LoVo (cell line): ENCODE results near the gene COBL.

Experiments
- DNase-seq: peaks from one replicate; pipeline ENCODE4 v3.0.0-alpha.2; 2016; ENCODE audit warnings: low spot score

Gene COBL

GRCh38 chr7:51021906-51022570, 294.6 kb downstream of the COBL start:
- DNase-seq: no peak

- DNase-seq: no peak
These were observed 295.7 kb downstream of the COBL start for GRCh38 chr7:51020944-51021343.

- no peak for DNase-seq
These were observed 296.4 kb downstream of the COBL start for GRCh38 chr7:51019891-51020870.

- DNase-seq: no peak
These were observed 297.3 kb downstream of the COBL start for GRCh38 chr7:51019191-51019844.

- no peak for DNase-seq
These were observed 298.8 kb downstream of the COBL start for GRCh38 chr7:51017576-51018535.

GRCh38 chr7:51016546-51016945, 300.1 kb downstream of the COBL start:
- DNase-seq: no peak

GRCh38 chr7:51015581-51015980, 301.0 kb downstream of the COBL start:
- no peak for DNase-seq

GRCh38 chr7:51014811-51015210, 301.8 kb downstream of the COBL start:
- DNase-seq: no peak

- DNase-seq: no peak
These were observed 302.6 kb downstream of the COBL start for GRCh38 chr7:51013861-51014511.

- no peak for DNase-seq
These were observed 303.3 kb downstream of the COBL start for GRCh38 chr7:51013218-51013786.

GRCh38 chr7:51012569-51013217, 303.9 kb downstream of the COBL start:
- no peak for DNase-seq

GRCh38 chr7:51011710-51012350, 304.8 kb downstream of the COBL start:
- DNase-seq: no peak

GRCh38 chr7:51010534-51010933, 306.1 kb downstream of the COBL start:
- no peak for DNase-seq

- peak; percentile 48 for DNase-seq
These were observed 306.7 kb downstream of the COBL start for GRCh38 chr7:51009716-51010496.

GRCh38 chr7:51007551-51008505, 308.8 kb downstream of the COBL start:
- DNase-seq: no peak

- DNase-seq: no peak
These were observed 309.9 kb downstream of the COBL start for GRCh38 chr7:51006483-51007235.

GRCh38 chr7:51005074-51005473, 311.5 kb downstream of the COBL start:
- no peak for DNase-seq
